ENCODE results near the gene WFDC13.

WFDC13 gene

DNA sequence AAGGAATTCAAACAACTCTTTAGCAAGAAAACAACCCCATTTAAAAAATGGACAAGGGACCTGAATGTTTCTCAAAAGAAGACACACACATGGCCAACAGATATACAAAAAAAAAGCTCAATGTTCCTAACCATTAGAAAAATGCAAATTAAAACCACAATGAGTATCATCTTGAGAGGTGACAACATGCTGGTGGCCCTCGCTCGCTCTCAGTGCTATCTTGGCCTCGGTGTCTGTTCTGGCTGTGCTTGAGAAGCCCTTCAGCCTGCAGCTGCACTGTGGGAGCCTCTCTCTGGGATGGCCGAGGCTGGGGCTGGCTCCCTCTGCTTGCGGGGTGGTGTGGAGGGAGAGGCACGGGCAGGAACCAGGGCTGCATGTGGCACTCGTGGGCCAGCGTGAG is 33.7 kb downstream of the WFDC13 start:
- DNase-seq (ENCODE audit: insufficient read length, low spot score) (no peak), FAIRE-seq (no peak)
- TF ChIP-seq POLR2A (IDR thresholded peaks at IDR 0.05; ENCODE audit: low read depth, low read length) = no peak

DNA sequence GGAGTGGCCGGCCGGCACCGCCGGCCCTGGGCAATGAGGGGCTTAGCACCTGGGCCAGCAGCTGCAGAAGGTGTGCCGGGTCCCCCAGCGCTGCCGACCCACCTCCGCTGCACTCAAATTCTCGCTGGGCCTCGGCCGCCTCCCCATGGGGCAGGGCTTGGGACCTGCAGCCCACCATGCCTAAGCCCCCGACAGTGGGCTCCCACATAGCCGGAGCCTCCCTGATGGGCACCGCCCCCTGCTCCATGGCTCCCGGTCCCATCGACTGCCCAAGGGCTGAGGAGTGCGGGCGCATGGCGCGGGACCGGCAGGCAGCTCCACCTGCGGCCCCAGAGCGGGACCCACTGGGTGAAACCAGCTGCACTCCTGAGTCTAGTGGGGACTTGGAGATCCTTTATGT is 34.1 kb downstream of the WFDC13 start:
- FAIRE-seq = no peak
- no peak for TF ChIP-seq POLR2A (IDR thresholded peaks at IDR 0.05; ENCODE audit: low read depth, low read length)

DNA sequence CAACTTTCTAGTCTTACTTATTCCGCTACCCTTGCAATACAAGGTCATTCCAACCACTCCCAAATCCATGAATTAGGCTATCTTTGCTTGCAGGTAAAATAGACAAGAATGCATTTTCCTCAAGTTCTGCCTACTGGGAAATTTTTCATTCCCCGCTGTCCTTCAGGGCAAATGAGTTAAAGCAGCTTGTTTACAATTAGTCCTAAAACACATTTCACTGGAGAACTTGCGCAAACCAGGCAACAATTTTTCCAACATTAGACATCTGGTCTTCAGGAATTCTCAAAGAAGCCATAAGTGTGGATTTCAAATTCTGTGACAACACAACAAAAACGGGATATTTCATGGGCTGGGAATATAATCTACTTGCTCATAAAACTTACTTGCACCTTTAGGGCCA is 40.8 kb downstream of the WFDC13 start:
- no peak for TF ChIP-seq POLR2A (IDR thresholded peaks at IDR 0.05; ENCODE audit: low read depth, low read length)
- DNase-seq (ENCODE audit: insufficient read length, low spot score) = no peak
- FAIRE-seq = no peak

More for the DNA sequence above, 34.1 kb downstream of the WFDC13 start:
- no peak for DNase-seq (ENCODE audit: insufficient read length, low spot score)

DNA sequence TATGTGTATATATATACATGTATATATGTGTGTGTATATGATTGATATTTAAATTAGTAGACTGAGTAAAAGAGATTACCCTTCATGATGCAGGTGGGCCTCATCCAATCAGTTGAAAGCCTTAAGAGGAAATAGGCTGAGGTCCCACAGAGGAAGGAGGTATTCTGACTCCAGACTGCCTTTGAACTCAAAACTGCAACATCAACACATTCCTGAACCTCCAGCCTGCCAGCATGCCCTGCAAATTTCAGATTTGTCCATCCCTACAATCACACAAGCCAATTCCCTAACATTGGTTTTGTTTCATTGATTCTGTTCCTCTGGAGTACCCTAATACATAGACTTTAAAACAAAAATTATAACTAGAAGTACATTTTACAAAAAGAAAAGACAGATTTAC is 43.2 kb downstream of the WFDC13 start:
- no peak for FAIRE-seq
- no peak for TF ChIP-seq POLR2A (IDR thresholded peaks at IDR 0.05; ENCODE audit: low read depth, low read length)
- no peak for DNase-seq (ENCODE audit: insufficient read length, low spot score)

GRCh38 chr20:45751721-45752120 is 49.9 kb downstream of the WFDC13 start:
- FAIRE-seq (no peak), DNase-seq (ENCODE audit: insufficient read length, low spot score) (no peak)
- no peak for TF ChIP-seq POLR2A (IDR thresholded peaks at IDR 0.05; ENCODE audit: low read depth, low read length)

DNA sequence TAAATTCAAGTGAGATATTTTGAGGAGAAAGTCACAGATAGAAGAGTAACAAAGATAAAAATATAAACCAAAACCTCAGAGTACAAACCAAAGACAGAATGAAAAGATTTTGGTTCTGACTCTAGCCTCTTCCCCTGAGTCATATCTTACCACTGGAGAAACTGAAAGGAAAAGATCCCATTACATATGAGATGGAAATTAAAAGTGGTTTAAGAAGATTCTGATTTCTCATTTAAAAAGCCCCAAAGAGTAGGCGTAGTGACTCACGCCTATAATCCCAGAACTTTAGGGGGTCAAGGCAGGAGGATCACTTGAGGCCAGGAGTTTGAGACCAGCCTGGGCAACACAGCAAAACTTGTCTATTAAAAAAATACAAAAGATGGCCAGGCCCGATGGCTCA is 50.9 kb downstream of the WFDC13 start:
- no peak for TF ChIP-seq POLR2A (IDR thresholded peaks at IDR 0.05; ENCODE audit: low read depth, low read length)
- DNase-seq (ENCODE audit: insufficient read length, low spot score) (no peak), FAIRE-seq (no peak)

DNA sequence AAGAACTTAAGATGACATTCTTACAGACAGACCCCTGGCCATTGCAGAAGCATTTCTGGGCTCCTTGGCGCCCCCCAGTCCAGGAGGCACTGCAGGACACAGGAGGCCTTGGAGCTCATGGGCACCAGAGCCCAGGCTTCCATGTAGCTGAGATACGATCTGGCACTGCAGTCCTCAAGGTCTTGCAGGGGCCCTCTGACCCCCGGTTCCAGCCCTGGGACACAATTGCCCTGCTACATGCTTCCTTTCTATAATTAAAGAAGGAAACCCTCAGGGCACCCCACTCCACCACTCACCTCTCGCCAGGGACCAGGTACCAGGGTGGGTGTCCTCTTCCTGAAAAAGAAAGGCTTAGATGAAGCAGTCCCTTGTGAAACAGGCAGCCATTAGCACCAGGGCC is 56.3 kb downstream of the WFDC13 start:
- no peak for TF ChIP-seq POLR2A (IDR thresholded peaks at IDR 0.05; ENCODE audit: low read depth, low read length)
- no peak for FAIRE-seq
- no peak for DNase-seq (ENCODE audit: insufficient read length, low spot score)
